Nephron (organoid): ENCODE results near the gene ATP11A.

Experiments used
- H3K27ac Mint-ChIP-seq, 3 experiments: 2 replicates each; pipeline ENCODE4 v1.8.0; 2020; ENCODE audit warnings: mixed read lengths in 3 of 3, mild to moderate bottlenecking in 2 of 3, moderate library complexity in 1 of 3
- H3K27me3 Mint-ChIP-seq: 2 replicates; pipeline ENCODE4 v1.8.0; 2021; ENCODE audit warnings: low read depth, mild to moderate bottlenecking, moderate library complexity, mixed read lengths
- H3K36me3 Mint-ChIP-seq: 2 replicates; pipeline ENCODE4 v1.8.0; 2020; ENCODE audit warnings: low read depth, mixed read lengths
- H3K4me1 Mint-ChIP-seq: 2 replicates; pipeline ENCODE4 v1.8.0; 2020; ENCODE audit warnings: mixed read lengths
- H3K4me3 Mint-ChIP-seq, 3 experiments: 2 replicates each; pipeline ENCODE4 v1.8.0; 2020; ENCODE audit warnings: mild to moderate bottlenecking in 3 of 3, mixed read lengths in 3 of 3, moderate library complexity in 2 of 3
- H3K9me3 Mint-ChIP-seq: 2 replicates; pipeline ENCODE4 v1.8.0; 2020; ENCODE audit warnings: mixed read lengths
- TF ChIP-seq, protein P1 (sequence below), 3 experiments: fragments of 200-600 bp; sonication (generic); IDR thresholded peaks; one replicate each; pipeline ENCODE4 v1.5.0; 2021; ENCODE audit warnings: antibody characterized with exemption in 3 of 3; ENCODE audit not compliant: unreplicated experiment in 3 of 3

The ATP11A gene

GRCh38 chr13:112720814-112721197, 31.0 kb downstream of the ATP11A start:
- TF ChIP-seq, protein P1, sequence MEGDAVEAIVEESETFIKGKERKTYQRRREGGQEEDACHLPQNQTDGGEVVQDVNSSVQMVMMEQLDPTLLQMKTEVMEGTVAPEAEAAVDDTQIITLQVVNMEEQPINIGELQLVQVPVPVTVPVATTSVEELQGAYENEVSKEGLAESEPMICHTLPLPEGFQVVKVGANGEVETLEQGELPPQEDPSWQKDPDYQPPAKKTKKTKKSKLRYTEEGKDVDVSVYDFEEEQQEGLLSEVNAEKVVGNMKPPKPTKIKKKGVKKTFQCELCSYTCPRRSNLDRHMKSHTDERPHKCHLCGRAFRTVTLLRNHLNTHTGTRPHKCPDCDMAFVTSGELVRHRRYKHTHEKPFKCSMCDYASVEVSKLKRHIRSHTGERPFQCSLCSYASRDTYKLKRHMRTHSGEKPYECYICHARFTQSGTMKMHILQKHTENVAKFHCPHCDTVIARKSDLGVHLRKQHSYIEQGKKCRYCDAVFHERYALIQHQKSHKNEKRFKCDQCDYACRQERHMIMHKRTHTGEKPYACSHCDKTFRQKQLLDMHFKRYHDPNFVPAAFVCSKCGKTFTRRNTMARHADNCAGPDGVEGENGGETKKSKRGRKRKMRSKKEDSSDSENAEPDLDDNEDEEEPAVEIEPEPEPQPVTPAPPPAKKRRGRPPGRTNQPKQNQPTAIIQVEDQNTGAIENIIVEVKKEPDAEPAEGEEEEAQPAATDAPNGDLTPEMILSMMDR (IDR thresholded peaks at IDR 0.05; ENCODE audit: unreplicated experiment in 3 of 3), result no peak
- Mint-ChIP-seq H3K27ac (peak overlapping the region; percentile 73 to 97 (median 86)), H3K9me3 (peaks cover under 1% of the 10 kb centered on the region), H3K4me1 (peaks cover 51% of the 10 kb centered on the region), H3K4me3 (no peak overlapping the region), H3K36me3 (peaks cover 14% of the 10 kb centered on the region), H3K27me3 (peaks cover 14% of the 10 kb centered on the region)

GRCh38 chr13:112721198-112722104, 31.6 kb downstream of the ATP11A start:
- TF ChIP-seq, protein P1 (IDR thresholded peaks at IDR 0.05; ENCODE audit: unreplicated experiment in 3 of 3), result no peak
- peak overlapping the region; percentile 73 to 97 (median 86) for H3K27ac Mint-ChIP-seq
- H3K36me3 Mint-ChIP-seq, result peaks cover 13% of the 10 kb centered on the region
- H3K9me3 Mint-ChIP-seq, result no peaks in the 10 kb centered on the region
- peaks cover 58% of the 10 kb centered on the region for H3K4me1 Mint-ChIP-seq
- peak overlapping the region in 1 of 3 experiments; percentile 31 for H3K4me3 Mint-ChIP-seq
- peaks cover 13% of the 10 kb centered on the region for H3K27me3 Mint-ChIP-seq

DNA sequence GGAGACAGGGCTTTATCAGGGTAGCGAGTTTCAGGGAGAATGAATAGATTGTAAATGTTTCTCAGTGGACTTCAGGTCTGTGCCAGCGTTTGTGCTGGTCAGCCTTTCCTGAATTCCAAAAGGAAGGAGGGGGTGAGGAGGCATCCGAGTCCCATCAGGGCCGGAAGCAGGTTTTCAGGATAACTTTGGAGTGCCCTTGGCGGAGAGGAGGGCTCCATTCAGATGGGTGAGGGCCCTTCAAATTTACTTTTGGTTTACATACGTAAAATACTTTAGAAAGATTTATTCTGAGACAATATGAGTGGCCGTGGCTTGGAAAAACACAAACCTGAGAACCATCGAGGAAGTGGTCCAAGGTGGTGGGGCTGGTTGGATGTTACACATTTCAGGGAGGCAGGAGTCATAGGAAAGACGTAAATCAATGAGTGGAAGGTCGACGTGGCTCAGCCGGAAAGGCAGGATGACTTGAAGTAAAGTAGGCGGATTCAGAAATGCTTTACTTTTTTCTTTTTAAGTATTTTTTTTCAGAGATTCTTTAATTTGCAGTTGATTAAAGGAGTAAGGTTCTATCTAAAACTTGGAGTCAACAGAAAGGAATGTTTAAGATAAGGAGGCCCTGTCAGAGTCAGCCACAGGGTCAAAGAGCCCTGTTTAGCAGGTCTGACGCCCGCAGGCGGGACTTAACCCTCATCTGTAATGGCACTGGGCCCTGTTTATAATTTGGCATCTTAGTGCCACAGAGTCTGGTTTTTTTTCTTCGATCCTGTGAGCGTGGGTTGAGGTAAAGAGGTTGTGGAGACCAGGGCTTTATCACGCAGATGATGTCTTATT, 32.8 kb downstream of the ATP11A start:
- H3K36me3 Mint-ChIP-seq, result peaks cover 10% of the 10 kb centered on the region
- peak overlapping the region in 1 of 3 experiments; percentile 53 for H3K4me3 Mint-ChIP-seq
- peaks cover 55% of the 10 kb centered on the region for H3K4me1 Mint-ChIP-seq
- H3K27me3 Mint-ChIP-seq, result peaks cover 13% of the 10 kb centered on the region
- TF ChIP-seq, protein P1 (IDR thresholded peaks at IDR 0.05; ENCODE audit: unreplicated experiment in 3 of 3), result no peak
- H3K27ac Mint-ChIP-seq, result peak overlapping the region; percentile 73 to 97 (median 86)
- H3K9me3 Mint-ChIP-seq, result no peaks in the 10 kb centered on the region

- H3K4me3 Mint-ChIP-seq, result no peak overlapping the region
- H3K9me3 Mint-ChIP-seq, result no peaks in the 10 kb centered on the region
- TF ChIP-seq, protein P1 (IDR thresholded peaks at IDR 0.05; ENCODE audit: unreplicated experiment in 3 of 3), result no peak
- H3K27ac Mint-ChIP-seq, result peak overlapping the region; percentile 52 to 97 (median 67)
- H3K36me3 Mint-ChIP-seq, result peaks cover 10% of the 10 kb centered on the region
- H3K4me1 Mint-ChIP-seq, result peaks cover 50% of the 10 kb centered on the region
- H3K27me3 Mint-ChIP-seq, result peaks cover 14% of the 10 kb centered on the region
Measured at GRCh38 chr13:112723771-112724170, 33.9 kb downstream of the ATP11A start.

DNA sequence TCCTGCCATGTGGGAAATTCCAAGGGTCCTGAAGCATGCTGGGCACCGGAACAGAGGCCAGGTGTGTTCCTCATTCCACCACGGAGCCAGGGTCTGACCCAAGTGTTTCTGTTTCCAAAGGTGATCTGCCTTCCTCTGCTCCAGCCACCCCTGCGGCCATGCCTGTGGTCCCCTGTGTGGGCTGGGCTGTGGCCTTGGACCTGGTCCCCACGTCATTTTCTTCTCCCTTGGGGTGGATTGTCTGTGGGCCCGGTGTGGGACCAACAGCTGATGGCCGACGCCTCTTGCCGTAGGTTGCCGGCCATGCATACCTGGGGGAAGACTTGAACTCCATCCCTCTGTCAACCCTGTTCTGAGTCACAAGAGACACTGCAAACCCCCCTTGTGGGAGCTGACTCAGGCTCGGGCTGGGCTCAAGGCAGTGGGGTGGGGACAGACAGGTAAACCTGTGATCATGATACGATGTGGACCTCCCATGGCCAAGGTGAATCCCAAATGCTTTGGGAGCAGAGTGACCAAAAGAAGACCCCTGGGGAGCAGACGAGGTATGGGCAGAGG, 35.0 kb downstream of the ATP11A start:
- H3K4me1 Mint-ChIP-seq, result peaks cover 58% of the 10 kb centered on the region
- H3K27me3 Mint-ChIP-seq, result peaks cover 16% of the 10 kb centered on the region
- H3K36me3 Mint-ChIP-seq, result peaks cover 9% of the 10 kb centered on the region
- H3K9me3 Mint-ChIP-seq, result no peaks in the 10 kb centered on the region
- no peak overlapping the region for H3K4me3 Mint-ChIP-seq
- H3K27ac Mint-ChIP-seq, result no peak overlapping the region
- TF ChIP-seq, protein P1 (IDR thresholded peaks at IDR 0.05; ENCODE audit: unreplicated experiment in 3 of 3), result no peak
